KOPT-K1 (cell line): ENCODE results near the gene PDE4D.
"Not testable (repeated sequence)": the region's sequence is repeated elsewhere in the genome, so short reads cannot be mapped to it uniquely, and the experiment has no call there.

ENCODE experiments used
- H3K27ac ChIP-seq: fragments of 200-600 bp; sonication (generic); 2 replicates; pipeline ENCODE4 v1.5.1; 2016; ENCODE audit warnings: antibody characterized with exemption, mild to moderate bottlenecking, low read depth, low read length; ENCODE audit not compliant: poor library complexity, severe bottlenecking
- H3K36me3 ChIP-seq: fragments of 200-600 bp; sonication (generic); 2 replicates; pipeline ENCODE4 v1.5.1; 2017; ENCODE audit warnings: antibody characterized with exemption, mild to moderate bottlenecking, low read length, moderate library complexity; ENCODE audit not compliant: insufficient read depth
- H3K9me3 ChIP-seq: fragments of 200-600 bp; sonication (generic); 2 replicates; pipeline ENCODE4 v1.5.1; 2017; ENCODE audit warnings: antibody characterized with exemption, low read length, mild to moderate bottlenecking; ENCODE audit not compliant: insufficient read depth, poor library complexity, severe bottlenecking

Gene PDE4D

GRCh38 chr5:58972301-58972700 lies 921.2 kb downstream of the PDE4D start:
- no peaks in the 10 kb centered on the region for H3K9me3 ChIP-seq
- H3K27ac ChIP-seq, result no peak overlapping the region
- peaks cover 43% of the 10 kb centered on the region for H3K36me3 ChIP-seq

DNA sequence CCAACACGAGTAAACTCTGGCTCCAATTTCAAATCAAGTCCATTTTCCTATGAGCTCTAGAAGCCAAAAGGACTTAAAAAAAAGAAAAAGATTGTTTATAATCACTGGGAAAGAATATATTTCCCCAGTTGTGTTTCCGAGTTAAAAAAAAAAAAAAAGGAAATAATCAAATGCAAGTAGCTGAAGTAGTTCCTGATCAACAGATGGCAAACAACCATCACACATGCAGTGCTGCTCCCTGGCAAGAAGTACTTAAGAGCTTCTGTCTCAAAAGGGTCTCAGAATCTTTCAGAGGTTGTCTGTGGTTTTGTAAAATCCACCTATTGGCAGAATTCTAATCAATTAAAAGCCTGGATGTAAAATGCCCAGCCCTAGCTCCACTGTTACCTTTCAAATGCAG lies 922.8 kb downstream of the PDE4D start:
- Histone ChIP-seq H3K9me3 (no peaks in the 10 kb centered on the region), H3K36me3 (peaks cover 28% of the 10 kb centered on the region), H3K27ac (no peak overlapping the region)

- Histone ChIP-seq H3K9me3 (no peaks in the 10 kb centered on the region), H3K27ac (no peak overlapping the region), H3K36me3 (peaks cover 20% of the 10 kb centered on the region)
Measured at GRCh38 chr5:58969795-58970194, 923.7 kb downstream of the PDE4D start.

DNA sequence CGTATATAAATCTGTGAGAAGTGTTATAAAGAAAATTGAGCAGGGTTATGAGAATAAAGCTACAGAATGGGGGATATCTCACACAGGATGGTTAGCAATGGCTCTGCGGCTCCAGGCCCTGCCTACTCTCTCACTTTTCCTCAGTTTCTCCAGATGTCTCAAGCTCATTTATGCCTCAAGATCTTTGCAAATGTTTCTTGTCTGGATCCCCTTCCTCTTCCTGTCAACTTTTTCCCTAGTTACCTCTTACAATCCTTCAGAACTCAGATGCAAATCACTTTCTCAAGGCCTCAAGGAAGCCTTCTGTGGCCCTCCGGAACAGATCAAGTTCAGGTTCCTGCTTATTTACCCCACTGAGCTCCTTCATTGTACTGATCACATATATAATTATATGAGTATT lies 924.3 kb downstream of the PDE4D start:
- Histone ChIP-seq H3K9me3 (no peaks in the 10 kb centered on the region), H3K27ac (no peak overlapping the region), H3K36me3 (peaks cover 14% of the 10 kb centered on the region)

GRCh38 chr5:58968350-58968749 lies 925.2 kb downstream of the PDE4D start:
- H3K9me3 ChIP-seq, result no peaks in the 10 kb centered on the region
- H3K27ac ChIP-seq, result no peak overlapping the region
- peaks cover 6% of the 10 kb centered on the region; the same call in 1 of the 2 replicates for H3K36me3 ChIP-seq

DNA sequence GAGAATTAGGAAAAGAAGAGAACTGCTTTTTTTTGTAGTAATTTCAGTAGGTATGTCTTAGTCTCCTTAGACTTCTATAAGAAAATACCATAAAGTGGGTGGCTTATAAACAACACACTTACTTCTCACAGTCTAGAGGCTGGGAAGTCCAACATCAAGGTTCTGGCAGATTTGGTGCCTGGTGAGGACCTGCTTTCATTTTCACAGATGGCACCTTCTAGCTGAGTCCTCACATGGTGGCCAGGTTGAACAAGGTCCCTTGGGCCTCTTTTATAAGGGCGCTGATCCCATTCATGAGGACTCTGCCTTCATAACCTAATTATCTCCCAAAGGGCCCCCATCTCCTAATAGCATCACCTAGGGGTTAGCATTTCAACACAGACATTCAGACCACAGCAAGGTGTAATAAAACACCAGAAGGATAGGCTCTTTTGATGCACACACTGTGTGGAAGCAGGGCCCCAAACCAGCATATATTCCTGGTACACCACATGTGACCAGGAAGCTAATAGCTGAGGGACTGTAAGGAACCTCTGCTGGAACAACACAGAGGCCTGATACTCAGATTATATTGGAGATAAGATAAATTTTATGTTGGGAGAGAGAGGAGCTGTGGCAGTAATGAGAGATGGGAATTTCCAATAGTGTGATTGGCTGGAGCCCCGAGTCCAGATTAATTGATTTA lies 925.8 kb downstream of the PDE4D start:
- no peaks in the 10 kb centered on the region for H3K36me3 ChIP-seq
- no peak overlapping the region for H3K27ac ChIP-seq
- no peaks in the 10 kb centered on the region for H3K9me3 ChIP-seq

DNA sequence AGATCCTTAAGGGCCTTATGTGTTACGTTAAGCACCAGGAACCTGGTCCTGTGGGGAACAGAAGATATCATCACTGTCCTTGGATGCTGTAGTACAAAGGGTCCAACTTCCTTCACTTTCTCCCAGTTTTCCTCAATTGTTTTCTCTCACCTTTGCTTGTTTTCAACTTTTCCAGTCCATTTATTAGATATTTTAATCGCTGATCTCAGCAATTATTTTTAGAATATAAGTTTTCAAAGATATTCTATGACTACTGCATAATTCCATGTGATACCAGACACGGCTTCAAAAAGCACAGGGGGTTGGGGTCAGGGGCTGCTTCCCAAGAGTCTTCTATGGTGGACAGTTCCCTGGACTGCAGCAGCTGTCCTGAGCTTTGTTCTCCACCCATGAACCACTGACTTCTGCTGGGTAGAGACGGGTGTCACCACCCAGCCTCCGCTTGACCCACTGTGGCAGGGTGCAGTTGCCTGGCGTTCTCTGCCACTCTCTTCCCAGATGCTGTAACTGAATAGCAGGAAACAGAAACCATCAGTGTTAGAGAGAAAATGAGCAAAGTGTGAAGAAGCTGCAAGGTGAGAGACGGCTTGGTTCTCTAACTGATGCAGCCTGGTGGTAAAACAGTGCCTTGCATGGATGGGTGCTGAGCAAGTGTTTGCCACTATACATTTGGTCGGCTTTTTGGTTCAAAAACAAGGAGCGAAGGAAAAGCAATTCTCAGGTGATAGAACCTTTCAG lies 927.7 kb downstream of the PDE4D start:
- H3K36me3 ChIP-seq, result no peaks in the 10 kb centered on the region
- H3K9me3 ChIP-seq, result peaks cover 5% of the 10 kb centered on the region
- no peak overlapping the region for H3K27ac ChIP-seq

DNA sequence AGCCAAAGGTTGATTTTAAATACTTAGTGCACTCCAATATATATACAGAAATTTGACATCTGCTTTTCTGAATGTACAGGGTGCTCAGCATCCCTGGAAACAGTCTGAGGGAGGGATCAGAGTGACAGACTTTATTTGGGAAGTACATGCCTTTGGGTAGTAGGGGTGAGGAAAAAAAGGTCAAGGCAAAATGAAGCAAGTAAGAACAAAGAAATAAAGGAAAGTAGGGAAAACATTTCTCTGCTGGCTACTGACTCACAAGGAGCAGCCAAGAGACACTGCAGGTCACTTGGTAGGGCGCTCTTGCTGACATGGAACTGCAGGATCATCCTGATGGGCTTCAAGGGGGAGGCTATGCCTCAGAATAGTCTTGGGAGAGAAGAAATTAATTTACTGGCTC lies 929.7 kb downstream of the PDE4D start:
- Histone ChIP-seq H3K36me3 (no peaks in the 10 kb centered on the region), H3K9me3 (peaks cover 5% of the 10 kb centered on the region), H3K27ac (no peak overlapping the region)

GRCh38 chr5:58963361-58963760 lies 930.2 kb downstream of the PDE4D start:
- Histone ChIP-seq H3K36me3 (no peaks in the 10 kb centered on the region), H3K9me3 (peaks cover 5% of the 10 kb centered on the region), H3K27ac (no peak overlapping the region)

- H3K36me3 ChIP-seq, result no peaks in the 10 kb centered on the region
- no peak overlapping the region for H3K27ac ChIP-seq
- H3K9me3 ChIP-seq, result peaks cover 5% of the 10 kb centered on the region
Measured at GRCh38 chr5:58961631-58962280, 931.8 kb downstream of the PDE4D start.

DNA sequence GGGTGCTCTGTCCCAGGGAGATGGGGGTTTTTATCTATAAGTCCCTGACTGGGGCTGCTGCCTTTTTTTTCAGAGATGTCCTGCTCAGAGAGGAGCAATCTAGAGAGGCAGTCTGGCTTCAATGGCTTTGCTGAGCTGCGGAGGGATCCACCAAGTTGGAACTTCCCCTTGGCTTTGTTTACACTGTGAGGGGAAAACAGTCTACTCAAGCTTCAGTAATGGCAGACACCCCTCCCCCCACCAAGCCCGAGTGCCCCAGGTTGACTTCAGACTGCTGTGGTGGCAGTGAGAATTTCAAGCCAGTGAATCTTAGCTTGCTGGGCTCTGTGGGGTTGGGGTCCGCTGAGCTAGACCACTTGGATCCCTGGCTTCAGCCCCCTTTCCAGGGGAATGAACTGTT lies 934.8 kb downstream of the PDE4D start:
- Histone ChIP-seq H3K36me3 (no peaks in the 10 kb centered on the region), H3K9me3 (peaks cover 5% of the 10 kb centered on the region), H3K27ac (no peak overlapping the region)

GRCh38 chr5:58953218-58953617 lies 940.3 kb downstream of the PDE4D start:
- not testable (repeated sequence) for H3K36me3 ChIP-seq, H3K27ac ChIP-seq, H3K9me3 ChIP-seq

GRCh38 chr5:58950224-58950623 lies 943.3 kb downstream of the PDE4D start:
- no peak overlapping the region for H3K27ac ChIP-seq
- no peaks in the 10 kb centered on the region for H3K36me3 ChIP-seq

GRCh38 chr5:58946230-58946629 lies 947.3 kb downstream of the PDE4D start:
- Histone ChIP-seq H3K9me3 (peaks cover 7% of the 10 kb centered on the region), H3K36me3 (no peaks in the 10 kb centered on the region), H3K27ac (no peak overlapping the region)

More at GRCh38 chr5:58950224-58950623, 943.3 kb downstream of the PDE4D start:
- H3K9me3 ChIP-seq, result no peaks in the 10 kb centered on the region

- Histone ChIP-seq H3K36me3 (no peaks in the 10 kb centered on the region), H3K27ac (no peak overlapping the region), H3K9me3 (peaks cover 7% of the 10 kb centered on the region)
Measured at GRCh38 chr5:58944221-58944620, 949.3 kb downstream of the PDE4D start.
